Daoy (cell line): ENCODE data around the gene COL6A1. TPM values are rescaled to one million over a fixed set of nuclear protein-coding genes. Genes with fewer than 3 reads are reported as not detected.
A peak's percentile ranks its signal among the peaks of the same experiment; 100 is the strongest.
"Not testable (repeated sequence)": the region's sequence is repeated elsewhere in the genome, so short reads cannot be mapped to it uniquely, and the experiment has no call there.

Experiments used
- DNase-seq: peaks from one replicate; pipeline ENCODE4 v3.0.0-alpha.2; 2015; ENCODE audit warnings: low read depth
- total RNA-seq: library from RNA; depleted of rRNA; stranded (reverse); fragments of >200 nt; shearing (Covaris generic); gene quantifications from 2 replicates; pipeline ENCODE4 v1.2.3, GENCODE V29; 2014

COL6A1 gene
- total RNA-seq, 1 experiment from 2014 or later, result 536 TPM

DNA sequence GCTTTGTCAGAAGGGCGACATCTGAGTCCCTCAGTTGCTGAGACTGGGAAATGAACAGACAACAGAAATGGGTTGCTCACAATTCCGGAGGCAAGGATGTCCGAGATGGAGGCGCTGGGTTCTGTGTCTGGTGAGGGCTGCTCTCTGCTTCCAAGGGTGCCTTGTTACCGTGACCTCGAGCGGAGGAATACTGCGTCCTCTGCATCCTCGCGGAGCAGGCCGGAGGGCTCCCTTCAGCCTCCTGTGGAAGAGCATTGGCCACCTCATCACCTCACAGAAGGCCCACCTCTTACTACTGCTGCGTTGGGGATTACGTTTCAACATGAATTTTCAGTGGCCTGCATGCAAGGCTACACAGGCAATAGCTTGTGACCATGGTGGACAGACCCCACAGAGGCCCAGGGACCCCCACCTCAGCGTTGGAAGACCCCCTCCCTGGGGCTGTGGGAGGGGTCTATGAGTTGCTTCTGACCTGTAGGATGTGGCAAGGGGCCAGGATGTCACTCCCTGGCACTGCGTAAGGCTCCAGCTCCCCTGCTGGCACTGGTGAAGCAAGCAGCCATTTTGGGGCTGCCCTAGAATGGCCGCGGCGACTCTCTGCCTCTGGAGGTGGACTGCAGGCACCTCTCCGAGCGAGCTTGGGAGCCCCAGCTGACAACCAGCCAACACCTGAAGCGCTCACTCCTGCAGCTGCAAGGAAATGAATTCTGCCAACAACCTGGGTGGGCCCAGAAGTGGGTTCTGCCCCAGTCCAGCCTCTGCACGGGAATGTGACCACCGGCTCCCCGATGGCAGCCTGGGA is 36.3 kb upstream of the COL6A1 start:
- DNase-seq, result no peak

DNA sequence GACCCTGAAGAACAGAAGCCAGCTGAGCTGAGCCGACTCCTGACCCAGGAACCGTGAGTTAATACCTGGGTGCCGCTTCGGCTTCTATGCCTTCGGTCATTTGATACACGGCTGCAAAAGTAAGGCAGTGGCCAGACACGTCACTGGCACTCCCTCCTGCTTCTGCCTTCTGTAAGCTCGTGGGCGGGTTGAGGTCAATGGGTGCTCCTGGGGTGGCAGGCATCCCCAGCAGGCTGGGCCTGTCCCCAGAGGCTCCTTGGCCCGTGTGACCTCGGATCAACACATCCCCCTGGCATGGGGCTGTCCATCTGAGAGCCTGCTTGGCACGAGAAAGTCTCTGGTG is 35.7 kb upstream of the COL6A1 start:
- no peak for DNase-seq

DNA sequence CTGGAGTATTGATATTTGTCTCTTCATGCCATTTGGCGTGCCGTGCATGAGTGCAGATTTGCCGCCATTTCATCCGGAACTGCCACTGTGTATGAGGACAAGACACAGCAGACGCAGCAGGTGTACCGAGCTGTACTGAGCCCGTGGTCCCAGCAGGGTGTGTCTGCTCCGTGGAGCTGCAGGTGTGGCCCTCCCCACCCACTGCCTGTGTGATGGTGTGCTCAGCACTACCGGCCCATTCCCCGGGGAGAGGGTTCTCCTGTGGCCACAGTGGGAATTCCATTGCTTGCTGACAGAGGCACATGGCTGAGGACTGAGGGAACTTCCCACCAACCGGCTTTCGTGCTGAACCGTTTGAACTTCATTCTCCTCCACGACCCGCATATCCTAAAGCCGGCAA is 34.3 kb upstream of the COL6A1 start:
- no peak for DNase-seq

DNA sequence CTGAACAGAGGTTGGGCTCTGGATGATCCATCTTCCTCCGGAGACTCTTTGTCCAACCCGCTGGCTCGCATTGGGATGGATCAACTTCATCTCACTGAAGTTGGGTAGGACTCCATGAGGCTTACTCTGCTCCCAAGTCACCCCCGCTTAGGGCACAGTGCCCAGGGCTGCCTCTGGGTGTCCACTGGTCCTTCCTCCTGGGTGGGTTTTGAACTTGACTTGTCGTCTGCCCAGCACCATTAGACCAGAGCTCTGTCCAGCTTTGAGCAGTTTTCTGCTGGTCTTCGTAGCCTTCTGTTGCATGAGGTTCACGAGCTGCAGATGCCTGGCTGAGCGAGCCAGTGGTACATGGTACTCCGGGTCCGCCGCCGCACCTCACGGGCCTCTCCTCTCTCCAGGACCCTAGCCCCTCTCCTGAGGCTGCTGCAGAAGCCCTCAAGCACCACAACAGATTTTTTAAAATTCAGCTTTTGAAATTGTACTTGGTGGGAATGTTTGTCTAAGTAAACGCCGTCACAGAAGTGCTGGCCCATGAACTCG is 33.8 kb upstream of the COL6A1 start:
- no peak for DNase-seq

DNA sequence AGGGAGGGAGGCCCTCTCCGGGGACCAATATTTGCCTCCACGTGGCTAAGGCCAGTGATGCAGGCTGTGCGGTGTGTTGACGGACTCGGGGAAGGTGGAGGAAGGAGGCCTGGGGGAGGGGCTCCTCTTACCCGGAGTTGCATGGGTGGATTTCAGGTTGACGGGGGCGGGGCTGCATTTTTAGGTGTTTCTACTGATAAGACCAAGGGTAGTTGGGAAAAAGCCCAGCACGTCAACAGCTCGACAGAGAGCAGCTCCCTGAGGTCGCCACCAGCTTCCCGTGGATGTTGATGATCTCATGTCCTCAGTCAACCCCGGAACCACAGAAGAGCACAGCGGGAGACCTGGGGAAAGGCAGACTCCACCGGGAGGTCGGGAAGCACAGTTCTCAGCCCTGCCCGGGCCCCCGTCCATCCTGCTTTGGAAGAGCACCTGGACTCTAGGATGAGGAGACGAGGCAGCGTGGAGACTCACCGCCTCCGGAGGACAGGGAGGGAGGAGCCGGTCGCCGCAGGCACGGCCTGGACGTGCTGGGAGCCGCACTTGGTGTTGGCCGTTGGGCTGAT is 32.9 kb upstream of the COL6A1 start:
- DNase-seq, result peak; percentile 80

DNA sequence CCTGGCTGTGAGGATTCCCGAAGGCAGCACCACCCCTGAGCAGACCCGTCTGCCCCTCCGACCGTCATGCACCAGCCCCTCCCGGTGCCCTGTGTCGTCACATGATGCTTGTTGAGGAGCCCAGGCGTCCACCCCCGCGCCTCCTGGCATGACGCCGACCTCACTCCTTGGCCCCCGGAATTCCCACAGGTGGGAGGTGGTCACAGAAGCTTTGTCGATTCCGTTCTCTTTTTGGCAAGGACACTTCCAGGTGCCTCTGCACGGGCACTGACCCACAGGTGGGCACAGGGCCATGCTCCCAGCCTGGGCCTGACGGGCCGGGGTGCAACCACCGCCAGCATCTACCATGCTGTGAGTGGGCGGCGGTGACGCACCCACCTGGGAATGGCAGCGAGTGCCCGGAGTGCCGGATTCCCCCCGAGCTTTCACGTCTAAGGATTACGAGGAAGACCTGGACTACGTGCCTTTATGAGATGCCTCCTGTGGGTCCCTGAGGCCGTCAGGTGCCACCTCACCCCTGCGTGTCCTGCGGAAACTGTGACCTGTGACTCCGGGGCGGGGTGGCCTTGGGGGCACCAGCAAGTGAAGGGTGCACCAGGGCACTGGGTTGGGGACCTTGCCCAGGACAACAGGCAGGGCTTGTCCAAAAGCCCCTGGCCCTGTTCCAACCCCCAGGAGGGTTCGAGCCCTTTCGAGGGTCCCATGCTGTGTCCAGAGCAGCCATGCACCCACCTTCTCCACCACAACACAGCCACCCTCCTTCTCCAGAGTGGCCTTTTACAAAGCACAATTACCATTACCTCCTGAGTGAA is 31.4 kb upstream of the COL6A1 start:
- DNase-seq, result peak; percentile 77

DNA sequence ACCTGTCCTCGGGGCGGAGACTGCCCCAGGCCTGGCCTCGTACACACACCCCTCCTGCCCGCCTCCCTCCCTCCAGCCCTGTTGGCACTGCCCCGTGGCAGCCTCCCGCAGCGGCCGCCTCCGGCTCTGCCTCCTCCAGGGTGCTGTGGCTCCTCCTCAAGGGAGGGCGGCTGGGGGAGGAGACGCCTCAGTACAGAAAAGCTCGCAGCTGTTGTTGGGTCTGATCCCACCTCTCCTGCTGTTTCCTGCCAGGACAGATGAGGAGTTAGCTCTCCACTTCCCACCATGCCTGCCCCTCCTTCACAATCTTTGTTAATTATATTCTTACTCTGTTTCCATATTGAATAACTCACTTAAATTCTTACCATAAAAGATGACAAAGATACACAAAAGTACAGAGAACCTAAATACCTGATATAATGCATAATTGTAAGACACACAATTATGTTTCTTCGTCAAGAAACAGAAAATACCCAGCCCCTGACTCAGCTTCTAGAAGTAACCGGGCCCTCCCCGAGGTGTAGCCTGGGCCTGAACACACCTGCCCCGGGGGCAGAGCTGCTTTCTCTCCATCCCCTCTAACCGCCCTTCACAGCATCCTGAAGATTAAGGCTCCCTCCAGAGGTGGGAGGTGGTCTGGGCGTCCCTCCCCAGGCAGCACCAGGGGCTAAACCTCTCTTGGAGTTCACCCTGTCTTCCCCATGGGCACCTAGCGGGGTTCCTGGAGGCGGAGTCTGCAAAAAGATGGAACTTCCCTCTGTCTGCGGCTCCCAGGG is 30.6 kb upstream of the COL6A1 start:
- peak; percentile 91 for DNase-seq

DNA sequence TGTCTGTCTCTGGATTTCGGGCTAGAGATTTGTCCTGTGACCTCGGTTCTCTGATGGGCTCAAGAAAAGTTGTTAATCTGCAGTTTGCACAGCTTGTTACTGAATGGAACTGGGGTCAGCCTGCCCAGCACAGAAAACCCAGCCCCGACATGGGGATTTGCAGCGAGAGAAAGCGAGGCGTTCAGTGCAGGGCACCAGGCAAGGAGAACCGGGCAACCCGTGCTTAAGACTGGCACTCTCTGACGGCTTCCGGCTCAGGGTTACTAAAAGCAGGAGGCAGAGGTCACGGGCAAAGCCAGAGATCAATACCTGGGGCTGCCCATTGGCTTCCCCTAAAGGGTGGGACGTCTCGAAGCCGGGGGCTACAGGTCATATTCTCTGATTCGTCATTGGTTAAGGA is 29.9 kb upstream of the COL6A1 start:
- DNase-seq, result no peak

DNA sequence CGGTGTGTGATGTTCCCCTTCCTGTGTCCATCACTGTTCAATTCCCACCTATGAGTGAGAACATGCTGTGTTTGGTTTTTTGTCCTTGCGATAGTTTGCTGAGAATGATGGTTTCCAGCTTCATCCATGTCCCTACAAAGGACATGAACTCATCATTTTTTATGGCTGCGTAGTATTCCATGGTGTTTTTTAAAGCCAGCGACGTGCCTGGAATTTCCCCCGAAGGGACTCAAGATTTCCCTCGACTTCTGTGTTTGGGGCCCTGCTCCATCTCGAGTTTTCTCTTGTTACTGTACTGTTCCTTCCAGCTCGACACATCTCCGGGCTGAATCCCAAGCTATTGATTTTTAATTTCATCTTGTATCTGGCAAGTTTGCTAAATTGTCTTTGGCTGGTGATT is 29.0 kb upstream of the COL6A1 start:
- DNase-seq, result not testable (repeated sequence)

DNA sequence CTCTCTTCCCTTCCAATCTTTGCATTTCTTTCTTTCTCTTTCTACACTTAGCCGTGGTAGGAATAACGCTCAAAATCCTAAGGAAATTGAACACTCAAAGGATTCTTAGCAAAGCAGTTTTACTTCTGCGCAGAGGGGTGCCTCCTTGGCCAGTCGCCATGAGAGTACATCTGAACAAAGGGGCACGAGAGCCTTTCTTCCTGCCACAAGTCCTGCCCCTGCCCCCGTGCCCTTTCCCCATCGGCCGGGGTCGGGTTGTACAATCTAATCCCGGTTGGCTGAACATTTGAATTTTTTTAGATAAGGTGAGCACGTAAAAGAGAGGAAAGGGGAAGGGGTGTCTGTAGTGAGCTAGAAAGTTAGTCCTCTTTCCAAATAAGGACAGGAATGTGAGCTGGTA is 28.6 kb upstream of the COL6A1 start:
- no peak for DNase-seq

DNA sequence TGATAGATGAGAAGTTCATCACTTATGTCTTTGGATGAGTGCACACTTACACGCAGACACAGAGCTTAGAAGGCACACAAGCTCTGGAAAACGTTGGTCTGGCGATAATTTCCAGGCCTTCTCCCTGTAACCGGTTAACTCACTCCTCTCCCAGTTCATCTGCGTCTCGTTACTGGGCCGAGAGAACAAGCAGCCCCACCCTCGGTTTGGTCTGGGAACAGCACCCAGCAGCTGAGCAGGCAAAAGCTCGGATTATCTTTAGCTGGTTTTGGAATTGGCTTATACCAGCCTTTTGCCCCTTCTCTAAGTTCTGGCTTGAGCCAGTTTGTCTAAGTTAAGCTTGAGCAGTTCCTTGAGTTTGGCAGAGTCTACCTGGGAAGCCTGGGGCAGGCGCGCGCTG is 27.3 kb upstream of the COL6A1 start:
- DNase-seq, result no peak

DNA sequence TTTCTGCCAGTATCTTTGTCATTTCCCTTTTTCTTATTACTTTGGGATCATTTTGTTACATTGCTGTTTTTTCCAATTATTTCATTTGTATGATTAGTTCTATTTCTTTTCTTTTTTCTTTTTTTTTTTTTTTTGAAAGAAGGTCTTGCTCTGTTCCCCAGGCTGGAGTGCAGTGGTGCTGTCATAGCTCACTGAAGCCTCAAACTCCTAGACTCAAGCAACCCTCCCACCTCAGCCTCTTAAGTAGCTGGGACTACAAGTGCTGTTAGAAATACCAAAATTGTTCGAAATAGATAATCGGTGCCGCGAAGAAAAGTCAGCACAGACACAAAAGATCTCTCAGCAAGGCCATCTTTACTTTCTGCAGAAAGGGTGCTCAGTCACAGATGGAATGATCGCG is 26.6 kb upstream of the COL6A1 start:
- DNase-seq, result no peak

DNA sequence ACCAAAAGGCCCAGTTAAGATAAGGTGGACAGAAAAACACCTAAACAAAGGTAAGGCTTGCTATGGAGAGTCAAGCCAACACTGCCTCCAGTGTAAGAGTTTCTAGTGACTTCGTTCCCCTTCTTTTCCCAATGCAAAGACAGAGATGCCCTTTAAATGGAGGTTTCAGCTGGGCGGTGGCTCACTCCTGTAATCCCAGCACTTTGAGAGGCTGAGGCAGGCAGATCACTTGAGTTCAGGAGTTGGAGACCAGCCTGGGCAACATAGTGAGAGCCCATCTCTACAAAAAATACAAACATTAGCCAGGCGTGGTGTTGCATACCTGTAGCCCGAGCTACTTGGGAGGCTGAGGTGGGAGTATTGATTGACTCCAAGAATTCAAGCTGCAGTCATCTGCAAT is 24.0 kb upstream of the COL6A1 start:
- no peak for DNase-seq

DNA sequence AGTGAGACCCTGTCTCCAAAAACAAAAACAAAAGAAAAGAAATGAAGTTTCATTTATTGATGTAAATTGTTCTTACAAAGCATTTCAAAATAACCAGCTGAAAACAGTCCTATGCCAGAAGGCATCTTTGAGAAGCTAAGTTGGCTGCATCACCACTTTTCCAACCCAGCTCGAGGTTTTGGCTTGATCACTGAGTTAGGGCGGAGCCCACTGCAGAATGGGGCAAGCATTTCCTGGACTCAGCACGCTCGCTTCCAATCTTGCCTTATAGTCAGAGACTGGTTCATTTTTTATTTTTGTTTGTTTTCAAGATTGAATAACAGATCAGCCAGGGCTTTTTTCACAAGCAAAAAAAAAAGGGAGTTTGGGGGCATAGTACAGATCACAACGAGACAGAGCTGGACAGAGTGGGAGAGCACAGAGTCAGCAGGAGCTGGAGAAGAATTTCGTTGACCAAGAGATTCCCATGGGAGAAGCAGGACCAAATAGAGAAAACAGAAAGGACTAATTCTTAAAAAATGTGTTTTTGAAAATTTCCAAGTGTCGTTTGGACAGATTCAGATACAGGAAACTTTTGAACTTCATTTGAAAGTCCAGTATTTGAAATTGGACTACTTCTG is 23.5 kb upstream of the COL6A1 start:
- no peak for DNase-seq

DNA sequence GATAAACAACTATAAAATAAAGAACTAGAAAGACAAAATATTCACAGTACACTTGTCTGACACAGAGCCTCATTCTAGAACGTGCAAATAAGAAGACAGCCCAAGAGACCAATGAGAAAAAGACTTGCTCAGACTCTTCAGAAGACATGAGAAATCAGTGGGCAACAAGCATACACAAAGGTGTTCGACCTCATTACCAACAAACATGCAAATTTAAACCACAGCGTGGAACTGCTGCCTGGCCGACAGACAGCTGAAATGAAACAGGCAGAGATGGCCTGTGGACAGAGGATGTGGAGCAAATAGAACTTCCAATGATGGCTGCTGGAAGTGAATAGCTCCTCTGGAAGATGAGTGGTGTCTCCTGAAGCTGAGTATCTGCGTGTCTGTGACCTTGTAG is 22.4 kb upstream of the COL6A1 start:
- no peak for DNase-seq

DNA sequence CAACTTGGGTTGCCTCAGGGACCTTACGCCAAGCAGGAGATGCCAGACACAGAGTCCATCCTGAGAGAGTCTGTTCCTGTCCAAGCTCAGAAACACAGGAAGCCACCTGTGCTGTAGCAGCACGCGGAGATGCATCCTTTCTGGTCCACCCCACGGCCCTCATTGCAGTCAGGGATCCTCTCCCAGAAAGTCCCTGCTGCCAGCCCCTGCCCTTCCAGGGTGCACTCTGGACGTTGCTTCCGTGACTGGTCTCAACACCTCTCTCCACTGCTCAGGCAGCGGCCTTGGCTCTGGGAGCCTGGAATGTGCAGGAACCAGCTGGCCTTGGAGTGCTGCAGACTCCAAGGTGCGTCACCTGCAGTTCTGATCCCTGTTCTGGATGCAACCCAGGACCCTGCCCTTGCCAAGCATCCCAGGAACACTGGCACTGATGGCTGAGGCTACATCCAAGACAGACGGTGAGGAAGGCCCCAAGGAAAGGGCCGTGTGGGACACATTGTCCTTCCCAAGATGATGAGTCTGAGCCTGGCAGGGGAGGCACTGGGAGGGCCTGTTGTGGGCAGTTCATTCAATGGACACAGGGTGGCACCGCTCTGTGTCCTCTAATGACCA is 21.7 kb upstream of the COL6A1 start:
- no peak for DNase-seq

DNA sequence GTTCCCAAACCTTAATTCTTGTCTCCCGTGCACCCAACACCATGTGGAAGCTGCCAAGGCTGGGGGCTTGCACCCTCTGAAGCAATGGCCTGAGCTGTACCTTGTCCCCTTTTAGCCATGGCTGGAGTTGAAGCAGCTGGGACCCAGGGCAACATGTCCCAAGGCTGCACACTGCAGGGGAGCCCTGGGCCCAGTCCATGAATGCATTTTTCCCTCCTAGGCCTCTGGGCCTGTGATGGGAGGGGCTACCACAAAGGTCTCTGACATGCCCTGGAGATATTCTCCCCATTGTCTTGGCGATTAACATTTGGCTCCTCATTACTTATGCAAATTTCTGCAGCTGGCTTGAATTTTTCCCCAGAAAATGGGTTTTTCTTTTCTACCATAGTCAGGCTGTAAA is 20.2 kb upstream of the COL6A1 start:
- not testable (repeated sequence) for DNase-seq

DNA sequence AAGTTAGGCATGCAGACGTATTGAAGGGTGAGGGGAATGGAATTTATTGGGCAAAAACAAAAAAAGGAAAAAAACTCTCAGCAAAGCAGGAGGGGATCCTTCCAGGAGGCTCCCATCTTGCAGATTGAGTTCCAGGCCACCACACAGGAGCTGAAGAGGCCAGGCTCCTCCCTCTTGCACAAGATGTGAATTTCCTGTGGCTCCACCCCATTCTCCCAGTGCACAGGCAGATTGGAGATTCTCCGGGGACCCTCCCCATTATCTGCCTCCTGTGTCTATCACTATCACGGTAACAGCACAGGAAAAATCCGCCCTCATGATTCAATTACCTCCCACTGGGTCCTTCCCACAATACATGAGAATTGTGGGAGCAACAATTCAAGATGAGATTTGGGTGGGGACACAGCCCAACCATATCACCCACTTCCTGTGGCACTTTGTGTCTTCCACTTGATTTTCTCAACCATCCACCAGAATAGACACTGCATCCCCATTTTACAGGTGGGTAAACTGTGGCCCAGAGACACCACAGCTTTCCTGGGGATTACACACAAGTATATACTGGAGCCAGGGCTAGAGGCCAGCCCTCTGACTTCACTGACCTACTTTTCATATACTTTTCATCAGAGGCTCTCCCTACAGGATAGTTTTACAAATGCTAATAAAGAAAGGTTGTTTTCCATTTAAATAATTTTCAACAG is 18.9 kb upstream of the COL6A1 start:
- DNase-seq, result no peak

DNA sequence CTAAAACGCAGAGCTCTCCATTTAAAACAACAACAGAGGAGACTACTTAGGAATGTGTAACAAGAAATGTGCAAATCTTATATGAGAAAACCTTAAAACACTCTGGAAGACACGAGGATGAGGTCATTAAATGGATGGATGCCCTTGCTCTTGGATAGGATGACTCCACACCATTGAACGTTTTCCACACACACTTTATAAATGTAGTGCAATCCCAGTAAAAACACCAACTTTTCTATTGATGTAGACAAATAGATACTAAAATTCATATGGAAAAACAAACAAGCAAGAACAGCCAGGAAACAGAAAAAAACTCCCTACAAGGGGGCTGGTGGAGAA is 18.4 kb upstream of the COL6A1 start:
- DNase-seq, result no peak

DNA sequence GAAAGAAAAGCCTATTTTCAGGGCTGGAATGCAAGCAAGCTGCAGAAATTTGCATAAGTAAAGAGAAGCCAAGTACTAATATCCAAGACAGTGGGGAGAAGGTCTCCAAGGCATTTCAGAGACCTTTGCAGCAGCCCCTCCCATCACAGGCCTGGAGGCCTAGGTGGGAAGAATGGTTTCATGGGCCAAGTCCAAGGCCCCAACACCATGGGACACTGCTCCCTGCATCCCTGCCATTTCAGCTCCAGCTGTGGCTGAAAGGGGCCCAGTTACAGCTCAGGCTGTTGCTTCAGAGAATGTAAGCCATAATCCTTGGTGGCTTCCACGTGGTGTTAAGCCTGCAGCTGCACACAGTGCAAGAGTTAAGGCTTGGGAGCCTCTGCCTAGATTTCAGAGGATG is 16.9 kb upstream of the COL6A1 start:
- no peak for DNase-seq
